Measurements from ENCODE around the gene ZBTB42. TPM values are rescaled to one million over a fixed set of nuclear protein-coding genes. Genes with fewer than 3 reads are reported as not detected.

Gene ZBTB42
- total RNA-seq, 2 donors from 2014 or later, result 28.4 to 40.9 TPM

DNA sequence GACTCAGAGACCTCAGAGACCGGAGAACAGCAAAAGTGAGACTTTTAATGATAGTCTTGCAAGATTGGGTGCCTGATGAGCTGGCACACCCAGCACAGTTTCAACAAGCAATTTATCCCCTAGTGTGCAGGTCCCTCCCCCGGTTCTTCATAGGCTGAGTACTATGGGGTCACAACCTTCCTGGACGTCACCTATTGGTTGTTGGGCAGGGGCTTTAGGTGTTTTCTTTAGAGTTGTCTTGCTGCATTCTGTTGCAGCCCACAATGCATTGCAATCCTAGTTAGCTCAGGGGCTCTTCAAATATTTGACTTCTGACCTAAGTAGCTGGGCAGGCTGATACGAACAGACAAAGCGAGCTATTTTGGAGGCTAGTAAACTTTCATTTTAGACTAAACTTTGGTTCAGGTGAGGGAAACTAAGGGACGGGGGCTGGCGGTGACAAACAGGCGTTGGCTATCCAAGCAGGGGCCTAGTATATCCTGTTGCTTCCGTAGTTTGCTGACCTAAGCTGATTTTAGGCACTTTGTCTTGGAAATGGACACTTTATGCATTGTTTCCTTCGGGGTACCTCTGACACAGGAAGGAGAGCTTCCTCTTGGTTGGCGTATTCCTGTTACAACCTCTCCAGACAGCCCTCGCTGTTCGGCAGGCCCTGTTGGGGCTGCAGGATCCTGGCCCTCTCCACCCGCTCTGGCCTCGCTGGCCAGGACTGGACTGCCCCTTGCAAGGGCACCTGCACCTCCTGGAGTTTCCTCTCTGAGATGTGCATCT is 33.9 kb upstream of the ZBTB42 start:
- no peak for DNase-seq (ENCODE audit: low spot score)
- intact Hi-C loops (cut with DNase I), result no loop called here
- no peaks in the 10 kb centered on the region for H3K9me3 ChIP-seq
- no peaks in the 10 kb centered on the region for H3K4me1 ChIP-seq (replicated peaks)
- no peak overlapping the region for H3K4me3 ChIP-seq
- no peaks in the 10 kb centered on the region for H3K36me3 ChIP-seq
- H3K27me3 ChIP-seq (replicated peaks; ENCODE audit: insufficient read depth), result no peaks in the 10 kb centered on the region
- H3K27ac ChIP-seq, result no peak overlapping the region
- TF ChIP-seq POLR2A (IDR thresholded peaks at IDR 0.05) (no peak), POLR2AphosphoS5 (IDR thresholded peaks at IDR 0.05) (no peak)
- TF ChIP-seq, protein P1, sequence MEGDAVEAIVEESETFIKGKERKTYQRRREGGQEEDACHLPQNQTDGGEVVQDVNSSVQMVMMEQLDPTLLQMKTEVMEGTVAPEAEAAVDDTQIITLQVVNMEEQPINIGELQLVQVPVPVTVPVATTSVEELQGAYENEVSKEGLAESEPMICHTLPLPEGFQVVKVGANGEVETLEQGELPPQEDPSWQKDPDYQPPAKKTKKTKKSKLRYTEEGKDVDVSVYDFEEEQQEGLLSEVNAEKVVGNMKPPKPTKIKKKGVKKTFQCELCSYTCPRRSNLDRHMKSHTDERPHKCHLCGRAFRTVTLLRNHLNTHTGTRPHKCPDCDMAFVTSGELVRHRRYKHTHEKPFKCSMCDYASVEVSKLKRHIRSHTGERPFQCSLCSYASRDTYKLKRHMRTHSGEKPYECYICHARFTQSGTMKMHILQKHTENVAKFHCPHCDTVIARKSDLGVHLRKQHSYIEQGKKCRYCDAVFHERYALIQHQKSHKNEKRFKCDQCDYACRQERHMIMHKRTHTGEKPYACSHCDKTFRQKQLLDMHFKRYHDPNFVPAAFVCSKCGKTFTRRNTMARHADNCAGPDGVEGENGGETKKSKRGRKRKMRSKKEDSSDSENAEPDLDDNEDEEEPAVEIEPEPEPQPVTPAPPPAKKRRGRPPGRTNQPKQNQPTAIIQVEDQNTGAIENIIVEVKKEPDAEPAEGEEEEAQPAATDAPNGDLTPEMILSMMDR (IDR thresholded peaks at IDR 0.05), result no peak
- WGBS, result 84% methylated on average over 15 of the region's 15 CpGs

DNA sequence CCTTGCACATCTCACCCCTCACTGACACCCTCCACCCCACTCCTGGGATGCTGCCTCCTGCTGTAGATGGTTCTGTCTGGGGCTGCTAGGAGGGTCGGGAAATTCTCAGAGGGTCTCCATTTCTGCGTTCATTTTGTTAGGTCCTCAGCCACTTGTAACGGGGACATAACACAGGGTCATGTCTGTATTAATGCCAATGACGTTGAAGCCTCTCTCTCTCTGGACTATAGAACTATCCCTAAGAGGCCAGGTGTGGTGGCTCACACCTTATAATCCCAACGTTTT is 33.3 kb upstream of the ZBTB42 start:
- DNase-seq (ENCODE audit: low spot score), result no peak
- Histone ChIP-seq H3K36me3 (peaks cover 0 to 2% of the 10 kb centered on the region in 2 donors), H3K4me3 (no peak overlapping the region), H3K4me1 (replicated peaks) (no peaks in the 10 kb centered on the region), H3K27ac (no peak overlapping the region), H3K27me3 (replicated peaks; ENCODE audit: insufficient read depth) (no peaks in the 10 kb centered on the region), H3K9me3 (no peaks in the 10 kb centered on the region)
- TF ChIP-seq, protein P1 (IDR thresholded peaks at IDR 0.05), result no peak
- no peak for TF ChIP-seq POLR2AphosphoS5 (IDR thresholded peaks at IDR 0.05)
- TF ChIP-seq POLR2A (IDR thresholded peaks at IDR 0.05), result no peak
- intact Hi-C loops (cut with DNase I), result no loop called here
- WGBS, result 90% methylated on average over 5 of the region's 5 CpGs

DNA sequence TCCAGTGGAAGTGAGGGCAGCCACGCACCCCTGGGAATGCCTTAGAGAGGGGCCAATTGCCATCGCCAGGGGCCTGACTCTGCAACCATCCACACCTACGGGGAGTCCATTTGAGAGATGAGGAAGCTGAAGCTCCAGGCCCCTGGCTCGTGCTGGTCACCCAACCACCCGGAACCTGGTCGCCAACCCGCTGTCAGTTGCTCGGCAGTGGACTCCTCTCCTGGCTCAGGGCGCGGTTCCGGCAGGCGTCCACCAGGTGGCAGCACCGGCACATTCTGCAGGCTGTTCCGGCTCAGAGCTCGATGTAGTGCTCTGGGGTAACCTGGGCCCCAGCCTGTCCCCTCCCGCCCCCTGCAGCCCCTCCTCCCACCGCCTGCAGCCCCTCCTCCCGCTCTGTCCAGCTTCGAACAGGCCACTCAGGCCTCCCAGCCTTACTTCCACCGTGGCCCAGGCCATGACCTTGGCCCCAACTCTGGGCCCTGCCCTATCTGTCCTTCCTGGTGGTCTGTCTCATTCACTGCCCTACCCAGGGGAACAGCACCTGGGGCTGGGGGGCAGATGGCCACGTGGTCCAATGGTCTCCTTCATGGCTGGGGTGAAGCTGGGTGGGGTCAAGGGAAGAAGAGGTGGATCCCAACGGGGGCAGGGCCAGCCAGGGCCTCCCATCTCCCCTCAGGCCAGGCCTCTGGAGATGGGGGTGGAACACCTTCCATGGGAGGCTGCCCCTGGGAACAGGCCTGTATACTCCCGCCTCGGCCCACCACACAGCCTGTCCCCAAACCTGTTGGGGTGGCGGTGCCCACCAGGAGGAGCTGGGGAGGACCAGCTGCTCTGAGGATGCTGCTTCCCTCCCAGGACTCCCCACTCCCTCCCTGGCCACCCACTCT is 32.2 kb upstream of the ZBTB42 start:
- intact Hi-C loops (cut with DNase I), result loop anchor here (2.0 kb wide), 1 partner anchor 58 kb away; no protein-coding TSS in a partner anchor

DNA sequence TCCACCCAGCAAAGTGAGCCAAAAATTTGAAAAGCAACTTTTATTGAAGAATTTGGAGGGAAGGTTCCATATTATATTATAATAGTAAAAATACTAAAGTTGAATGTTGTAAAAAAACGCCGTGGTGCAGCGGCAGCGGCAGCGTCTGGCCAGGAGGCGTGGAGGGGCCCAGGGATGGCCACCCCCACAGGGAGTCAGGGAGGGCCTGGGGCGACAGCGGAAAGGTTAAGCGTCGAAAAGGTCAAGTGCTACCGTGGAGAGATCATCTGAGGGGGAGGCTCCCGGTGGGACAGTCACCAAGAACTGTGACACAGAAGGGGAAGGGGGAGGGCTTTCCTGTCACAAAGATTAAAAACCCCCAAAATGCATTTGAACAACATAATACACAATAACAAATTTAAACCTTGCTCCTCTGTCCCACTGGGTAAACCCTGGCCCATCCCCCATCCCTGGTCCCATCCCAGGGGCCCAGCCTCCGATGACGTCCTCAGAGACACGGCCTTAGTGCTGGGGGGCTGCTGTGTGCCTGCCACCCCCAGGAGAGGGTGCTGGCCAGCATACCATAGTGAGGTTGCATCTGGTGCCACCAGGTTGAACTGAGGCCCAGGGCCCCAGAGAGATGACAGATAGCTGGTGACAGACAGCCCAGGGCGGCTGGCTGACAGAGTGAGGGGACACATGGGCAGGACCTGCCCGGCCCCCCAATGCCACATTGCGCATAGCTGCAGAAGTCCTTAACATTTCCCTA is 31.4 kb upstream of the ZBTB42 start:
- peaks cover 9% of the 10 kb centered on the region for H3K4me1 ChIP-seq (replicated peaks)
- no peak overlapping the region for H3K27ac ChIP-seq
- no peak overlapping the region for H3K4me3 ChIP-seq
- DNase-seq (ENCODE audit: low spot score), result no peak
- no peaks in the 10 kb centered on the region for H3K9me3 ChIP-seq
- WGBS, result 78% methylated on average over 18 of the region's 18 CpGs
- H3K27me3 ChIP-seq (replicated peaks; ENCODE audit: insufficient read depth), result no peaks in the 10 kb centered on the region
- TF ChIP-seq, protein P1 (IDR thresholded peaks at IDR 0.05), result no peak
- TF ChIP-seq POLR2A (IDR thresholded peaks at IDR 0.05), result no peak
- no peak for TF ChIP-seq POLR2AphosphoS5 (IDR thresholded peaks at IDR 0.05)
- peaks cover 0 to 10% of the 10 kb centered on the region in 2 donors for H3K36me3 ChIP-seq
- intact Hi-C loops (cut with DNase I), result loop anchor here (2.0 kb wide), 1 partner anchor 57 kb away; no protein-coding TSS in a partner anchor

More for the DNA sequence above, 32.2 kb upstream of the ZBTB42 start:
- H3K4me1 ChIP-seq (replicated peaks), result peaks cover 3% of the 10 kb centered on the region
- peak overlapping the region; percentile 36 to 43 for H3K27ac ChIP-seq
- TF ChIP-seq POLR2A (IDR thresholded peaks at IDR 0.05) (no peak), POLR2AphosphoS5 (IDR thresholded peaks at IDR 0.05) (peak; percentile 53)
- TF ChIP-seq, protein P1 (IDR thresholded peaks at IDR 0.05), result peak; percentile 92 to 98 (median 96)
- H3K36me3 ChIP-seq, result peaks cover 0 to 10% of the 10 kb centered on the region in 2 donors
- H3K4me3 ChIP-seq, result no peak overlapping the region
- no peaks in the 10 kb centered on the region for H3K27me3 ChIP-seq (replicated peaks; ENCODE audit: insufficient read depth)
- DNase-seq (ENCODE audit: low spot score), result peak; percentile 87
- WGBS, result 14% methylated on average over 22 of the region's 25 CpGs
- H3K9me3 ChIP-seq, result no peaks in the 10 kb centered on the region

Data from prostate gland (tissue), 2 donors.